GM12878 (cell line): ENCODE results near the gene RNF181. TPM values are rescaled to one million over a fixed set of nuclear protein-coding genes. Genes with fewer than 3 reads are reported as not detected.

Source experiments
- ATAC-seq: fragments of 200-7000 bp; cut with Tn5 transposase; 3 replicates; pipeline ENCODE4 v1.9.1; 2020; ENCODE audit warnings: mild to moderate bottlenecking, moderate library complexity
- BruUV-seq: library from RNA; stranded (reverse); fragments of 400-500 nt; replicated peaks from 2 replicates; lab custom pipeline; 2021; lab: Mats Ljungman, UMichigan
- CTCF ChIA-PET: fragments of 300-600 bp; sonication (Branson Sonifier 250); formaldehyde crosslinking; extraction: SDS; loops from one replicate; lab custom pipeline; 2021; ENCODE audit warnings: inconsistent platforms; lab: Yijun Ruan, JAX
- POLR2A ChIA-PET: fragments of 350-600 bp; formaldehyde crosslinking; extraction: SDS; loops from one replicate; lab custom pipeline; 2021; ENCODE audit warnings: inconsistent platforms; lab: Charles Lee
- RAD21 ChIA-PET: fragments of 300-600 bp; sonication (Branson Sonifier 250); formaldehyde crosslinking; loops from one replicate; lab custom pipeline; 2023; ENCODE audit warnings: antibody characterized with exemption; ENCODE audit not compliant: unreplicated experiment; lab: Charles Lee
- SMC1A ChIA-PET: fragments of 300-600 bp; sonication (Branson Sonifier 250); formaldehyde crosslinking; loops from one replicate; lab custom pipeline; 2023; ENCODE audit not compliant: unreplicated experiment, uncharacterized antibody; lab: Charles Lee
- DNase-seq: peaks from one replicate; pipeline ENCODE4 v3.0.0-alpha.2; 2011; ENCODE audit warnings: low read depth, low spot score
- FAIRE-seq: peaks from 3 replicates; lab custom pipeline; 2011; peaks lifted over from hg19 to GRCh38; lab: Jason Lieb, UNC
- H2AFZ ChIP-seq: 2 replicates; pipeline ENCODE4 v1.6.0; 2011; ENCODE audit warnings: low read depth, low read length, control low read depth; ENCODE audit not compliant: control insufficient read depth
- H3K27ac ChIP-seq: 2 replicates; pipeline ENCODE4 v1.5.1; 2011; ENCODE audit warnings: control low read depth; ENCODE audit not compliant: control insufficient read depth, insufficient read depth
- H3K27me3 ChIP-seq, 2 experiments: replicated peaks in 1 of 2; 2 replicates each; pipeline versions ENCODE4 v1.6.0 to v1.6.1; 2011; ENCODE audit warnings: low read length in 1 of 2; ENCODE audit not compliant: control insufficient read depth in 2 of 2, insufficient read depth in 2 of 2
- H3K36me3 ChIP-seq, 2 experiments: 2 replicates each; pipeline ENCODE4 v1.5.1; 2011; ENCODE audit warnings: low read length in 1 of 2; ENCODE audit not compliant: control insufficient read depth in 2 of 2, insufficient read depth in 2 of 2
- H3K4me1 ChIP-seq: 2 replicates; pipeline ENCODE4 v1.6.1; 2011; ENCODE audit warnings: mild to moderate bottlenecking, low read length, moderate library complexity, mixed read lengths; ENCODE audit not compliant: control insufficient read depth, insufficient read depth
- H3K4me2 ChIP-seq: 2 replicates; pipeline ENCODE4 v1.6.0; 2011; ENCODE audit warnings: control low read depth; ENCODE audit not compliant: control insufficient read depth, insufficient read depth
- H3K4me3 ChIP-seq: fragments of 200-600 bp; sonication (generic); 2 replicates; pipeline ENCODE4 v1.5.1; 2016
- H3K79me2 ChIP-seq: 2 replicates; pipeline ENCODE4 v1.6.0; 2011; ENCODE audit warnings: low read length; ENCODE audit not compliant: control insufficient read depth, insufficient read depth
- H3K9ac ChIP-seq: 2 replicates; pipeline ENCODE4 v1.8.0; 2011; ENCODE audit warnings: low read length, control low read depth, mixed read lengths; ENCODE audit not compliant: control insufficient read depth, insufficient read depth
- H3K9me3 ChIP-seq: replicated peaks from 3 replicates; pipeline ENCODE4 v1.5.1; 2011; ENCODE audit warnings: mild to moderate bottlenecking, low read length; ENCODE audit not compliant: control insufficient read depth, insufficient read depth
- H4K20me1 ChIP-seq: 2 replicates; pipeline ENCODE4 v1.6.0; 2011; ENCODE audit not compliant: control insufficient read depth, insufficient read depth
- ATF7 ChIP-seq: fragments of 450-650 bp; IDR thresholded peaks from 2 replicates; pipeline ENCODE4 v1.6.1; 2016; ENCODE audit warnings: low read depth, mild to moderate bottlenecking
- BACH1 ChIP-seq: fragments of 450-650 bp; IDR thresholded peaks from 2 replicates; pipeline ENCODE4 v1.6.1; 2017; ENCODE audit warnings: mild to moderate bottlenecking, borderline replicate concordance
- E2F8 ChIP-seq: fragments of 450-650 bp; IDR thresholded peaks from 2 replicates; pipeline ENCODE4 v1.6.1; 2018; ENCODE audit warnings: mild to moderate bottlenecking, low read depth, moderate library complexity; ENCODE audit not compliant: partially characterized antibody
- ELK1 ChIP-seq: IDR thresholded peaks from 2 replicates; pipeline ENCODE4 v1.6.1; 2012; ENCODE audit warnings: low read depth, low read length, improper control_type of control experiment
- ETV6 ChIP-seq, 2 experiments: fragments of 450-650 bp in 1 of 2; IDR thresholded peaks in 1 of 2; conservative IDR thresholded peaks in 1 of 2; 2 replicates each; pipeline ENCODE4 v1.6.1; 2014; ENCODE audit warnings: antibody characterized with exemption in 1 of 2, borderline replicate concordance in 1 of 2, low read depth in 1 of 2, mild to moderate bottlenecking in 1 of 2, moderate library complexity in 1 of 2
- HDGF ChIP-seq: fragments of 450-650 bp; IDR thresholded peaks from 2 replicates; pipeline ENCODE4 v1.6.1; 2016; ENCODE audit warnings: antibody characterized with exemption
- IRF3 ChIP-seq: fragments of 450-650 bp; IDR thresholded peaks from 2 replicates; pipeline ENCODE4 v1.6.1; 2014; ENCODE audit warnings: mild to moderate bottlenecking
- POLR2AphosphoS2 ChIP-seq: IDR thresholded peaks from 2 replicates; pipeline ENCODE4 v1.6.1; 2011; ENCODE audit warnings: low read depth, mild to moderate bottlenecking, low read length, improper control_type of control experiment, moderate library complexity
- RB1 ChIP-seq: fragments of 450-650 bp; formaldehyde crosslinking; IDR thresholded peaks from 2 replicates; pipeline ENCODE4 v1.6.1; 2017; ENCODE audit warnings: mild to moderate bottlenecking, borderline replicate concordance
- RUNX3 ChIP-seq: IDR thresholded peaks from 2 replicates; pipeline ENCODE4 v1.6.1; 2012; ENCODE audit warnings: low read length, inconsistent platforms
- SMC3 ChIP-seq: IDR thresholded peaks from 2 replicates; pipeline ENCODE4 v1.6.1; 2011; ENCODE audit warnings: low read length, improper control_type of control experiment, borderline replicate concordance
- SP1 ChIP-seq: IDR thresholded peaks from one replicate; pipeline ENCODE4 v1.6.1; 2011; ENCODE audit warnings: low read depth, low read length
- TCF12 ChIP-seq: IDR thresholded peaks from 2 replicates; pipeline ENCODE4 v1.6.1; 2011; ENCODE audit warnings: low read depth, mild to moderate bottlenecking, low read length
- TCF3 ChIP-seq: IDR thresholded peaks from 2 replicates; pipeline ENCODE4 v1.6.1; 2012; ENCODE audit warnings: low read depth, mild to moderate bottlenecking, low read length, borderline replicate concordance; ENCODE audit not compliant: insufficient read depth
- WRNIP1 ChIP-seq: IDR thresholded peaks from 2 replicates; pipeline ENCODE4 v1.6.1; 2011; ENCODE audit warnings: low read depth, low read length, improper control_type of control experiment, borderline replicate concordance
- YBX1 ChIP-seq: fragments of 450-650 bp; IDR thresholded peaks from 2 replicates; pipeline ENCODE4 v1.6.1; 2016; ENCODE audit warnings: antibody characterized with exemption
- ZNF207 ChIP-seq: fragments of 450-650 bp; IDR thresholded peaks from 2 replicates; pipeline ENCODE4 v1.6.1; 2014; ENCODE audit warnings: antibody characterized with exemption, mild to moderate bottlenecking, borderline replicate concordance
- ZZZ3 ChIP-seq: IDR thresholded peaks from 2 replicates; pipeline ENCODE4 v1.6.1; 2011; ENCODE audit warnings: low read depth; ENCODE audit not compliant: control insufficient read depth, insufficient read length
- WGBS: methylation state at CpG from one replicate; pipeline ENCODE4 v1.1.6; 2016; ENCODE audit warnings: low lambda C conversion rate; ENCODE audit not compliant: insufficient replicate concordance, insufficient coverage; ENCODE audit errors: missing lambda C conversion rate; 5-methylcytosine and 5-hydroxymethylcytosine counted together
- in situ Hi-C: fragments of 300-500 bp; cut with MboI; formaldehyde crosslinking; loops from 9 replicates; pipeline ENCODE4 v1.14.3; 2018; ENCODE audit warnings: mixed read lengths
- intact Hi-C: fragments of 100-400 bp; cut with micrococcal nuclease; formaldehyde crosslinking; loops from one replicate; pipeline ENCODE4 v1.14.2; 2022; ENCODE audit not compliant: unreplicated experiment
- polyA plus RNA-seq, 11 experiments: library from polyadenylated mRNA; depleted of rRNA in 4 of 11; unstranded in 6 of 11; stranded (reverse) in 5 of 11; fragments of >200 nt; fragmentation: Nextera tagmentation in 4 of 11; fragmentation: Illumina TruSeq in 1 of 11; extraction: Ambion mirVana in 4 of 11; extraction: Trizol in 1 of 11; gene quantifications; 1 replicate in 1 of 11; 2 replicates in 10 of 11; pipeline versions ENCODE4 v1.2.1 to v1.2.3, GENCODE V29; 2011 to 2016; ENCODE audit warnings: inconsistent platforms in 2 of 11, missing spikeins in 2 of 11, low read depth in 1 of 11
- total RNA-seq, 4 experiments: library from RNA; depleted of rRNA in 3 of 4; stranded (reverse); fragments of >200 nt in 3 of 4; fragmentation: Illumina TruSeq in 1 of 4; extraction: Trizol in 1 of 4; gene quantifications; 2 replicates each; pipeline versions ENCODE4 v1.2.1 to v1.2.3, GENCODE V29; 2013 to 2021

Gene RNF181
- total and polyA plus RNA-seq, 10 of the 15 experiments (the other 5 are each of a cell fraction or from before 2014, with no cell fraction given), result 101 to 409 (median 213) TPM

- intact Hi-C loops (no loop called here), in situ Hi-C loops (no loop called here)
- peaks cover 13% of the 10 kb centered on the region for H3K79me2 ChIP-seq
- ChIA-PET RAD21 (no interaction called here), POLR2A (interaction anchor here (1.3 kb wide), 1 partner anchor 12 kb away, joined by 9 read pairs; the partner anchor contains the start of gene RNF181), SMC1A (interaction anchor here (1.3 to 1.4 kb wide), 2 partner anchors 12 to 14 kb away, joined by 6 read pairs; partner anchors contain the start of gene RNF181), CTCF (interaction anchor here (0.9 kb wide), 1 partner anchor 123 kb away, joined by 3 read pairs; no protein-coding TSS in a partner anchor)
- ATAC-seq (no peak; the same call in 2 of the 3 replicates), DNase-seq (no peak), FAIRE-seq (no peak)
- no peaks in the 10 kb centered on the region for H3K27me3 ChIP-seq
- H3K27ac ChIP-seq, result peak overlapping the region; percentile 64
- peak overlapping the region; percentile 56 for H3K9ac ChIP-seq
- peak overlapping the region; percentile 72; the same call in 1 of the 2 replicates for H3K4me3 ChIP-seq
- H3K4me1 ChIP-seq, result peaks cover 33% of the 10 kb centered on the region
- H2AFZ ChIP-seq, result peak overlapping the region; percentile 64
- no peaks in the 10 kb centered on the region for H4K20me1 ChIP-seq
- no peaks in the 10 kb centered on the region for H3K9me3 ChIP-seq
- 17% methylated on average over 10 of the region's 16 CpGs for WGBS
- BruUV-seq, result no TSS peak
- H3K4me2 ChIP-seq, result peak overlapping the region; percentile 97
- peaks cover 0 to 6% of the 10 kb centered on the region in 2 experiments; a peak in 2 of 4 replicates for H3K36me3 ChIP-seq
- TF ChIP-seq HDGF, result no peak
- no peak for TF ChIP-seq IRF3
- no peak for TF ChIP-seq ZNF207
- TF ChIP-seq RB1, result no peak
- TF ChIP-seq ZZZ3, result no peak
- no peak for TF ChIP-seq YBX1
- no peak for TF ChIP-seq E2F8
- no peak for TF ChIP-seq SMC3
- TF ChIP-seq SP1, result no peak
- no peak for TF ChIP-seq TCF12
- TF ChIP-seq RUNX3, result peak; percentile 27; the same call in 1 of the 2 replicates
- TF ChIP-seq ATF7, result no peak
- no peak for TF ChIP-seq WRNIP1
- 0 out of 4 replicates have a peak, but pooled peaks of 1 of the 2 experiments have one; percentile 36 for TF ChIP-seq ETV6 (conservative IDR thresholded peaks at IDR 0.05 in 1 of 2, IDR thresholded peaks at IDR 0.05 in 1 of 2; ENCODE audit: borderline replicate concordance in 1 of 2, low read depth in 1 of 2)
- no peak for TF ChIP-seq POLR2AphosphoS2
- no peak for TF ChIP-seq BACH1
- TF ChIP-seq ELK1, result no peak
- no peak for TF ChIP-seq TCF3
These were observed 11.7 kb upstream of the RNF181 start for GRCh38 chr2:85583667-85584353.
